H1 (cell line): Measurements from ENCODE around the gene FCRL2. TPM values are rescaled to one million over a fixed set of nuclear protein-coding genes. Genes with fewer than 3 reads are reported as not detected.

Source experiments
- CTCF ChIA-PET: fragments of 300-600 bp; sonication (Branson Sonifier 250); formaldehyde crosslinking; loops from one replicate; lab custom pipeline; 2021; ENCODE audit not compliant: partially characterized antibody; lab: Charles Lee
- POLR2A ChIA-PET: fragments of 300-600 bp; sonication (Branson Sonifier 250); formaldehyde crosslinking; loops from one replicate; lab custom pipeline; 2021; ENCODE audit warnings: inconsistent platforms; ENCODE audit not compliant: partially characterized antibody; lab: Charles Lee
- DNase-seq, 2 experiments: peaks; one replicate each; pipeline versions ENCODE4 v3.0.0 to v3.0.0-alpha.2; 2010 to 2022; ENCODE audit warnings: low spot score in 2 of 2, low read depth in 1 of 2, mixed read lengths in 1 of 2
- FAIRE-seq: peaks from 2 replicates; lab custom pipeline; 2011; peaks lifted over from hg19 to GRCh38; lab: Jason Lieb, UNC
- H2AFZ ChIP-seq: 2 replicates; pipeline ENCODE4 v1.8.1; 2012; ENCODE audit warnings: low read length, inconsistent platforms
- H2AK5ac ChIP-seq: 2 replicates; pipeline ENCODE4 v1.6.1; 2013; ENCODE audit warnings: low read depth, low read length
- H2BK120ac ChIP-seq: replicated peaks from 2 replicates; pipeline ENCODE3; 2013; ENCODE audit warnings: low read depth, low read length, inconsistent platforms
- H2BK12ac ChIP-seq: 2 replicates; pipeline ENCODE4 v1.6.1; 2013; ENCODE audit warnings: low read depth, low read length
- H2BK15ac ChIP-seq: 2 replicates; pipeline ENCODE4 v1.6.1; 2013; ENCODE audit warnings: low read length
- H2BK20ac ChIP-seq: 2 replicates; pipeline ENCODE4 v1.6.1; 2013; ENCODE audit warnings: low read length
- H2BK5ac ChIP-seq: 2 replicates; pipeline ENCODE4 v1.6.1; 2013; ENCODE audit warnings: low read depth, low read length
- H3K14ac ChIP-seq: 2 replicates; pipeline ENCODE4 v1.6.1; 2013; ENCODE audit warnings: inconsistent platforms; ENCODE audit not compliant: insufficient read length
- H3K18ac ChIP-seq: 2 replicates; pipeline ENCODE4 v1.6.1; 2013; ENCODE audit warnings: low read length; ENCODE audit errors: extremely low read depth
- H3K23ac ChIP-seq: 2 replicates; pipeline ENCODE4 v1.6.1; 2013; ENCODE audit warnings: inconsistent platforms; ENCODE audit not compliant: insufficient read length
- H3K23me2 ChIP-seq: 2 replicates; pipeline ENCODE4 v1.6.1; 2013; ENCODE audit warnings: low read depth, low read length
- H3K27ac ChIP-seq: 2 replicates; pipeline ENCODE4 v1.6.1; 2011; ENCODE audit warnings: low read depth, low read length, inconsistent platforms
- H3K27me3 ChIP-seq, 4 experiments: replicated peaks in 1 of 4; 1 replicate in 1 of 4; 2 replicates in 3 of 4; pipeline versions ENCODE4 v1.6.1 to v1.8.1; 2011 to 2013; ENCODE audit warnings: low read length in 3 of 4, mild to moderate bottlenecking in 3 of 4, inconsistent platforms in 2 of 4, mixed read lengths in 2 of 4, moderate library complexity in 1 of 4; ENCODE audit not compliant: control insufficient read depth in 3 of 4, insufficient read depth in 3 of 4; ENCODE audit errors: extremely low read depth in 1 of 4
- H3K36me3 ChIP-seq, 4 experiments: 2 replicates each; pipeline versions ENCODE4 v1.6.1 to v1.8.1; 2011 to 2013; ENCODE audit warnings: mild to moderate bottlenecking in 4 of 4, low read length in 3 of 4, moderate library complexity in 2 of 4, control low read depth in 1 of 4, inconsistent platforms in 1 of 4; ENCODE audit not compliant: insufficient read depth in 4 of 4, control insufficient read depth in 2 of 4
- H3K4ac ChIP-seq: replicated peaks from 2 replicates; pipeline ENCODE3; 2013; ENCODE audit warnings: low read length, low read depth, mixed read lengths, inconsistent platforms; ENCODE audit not compliant: insufficient read length
- H3K4me1 ChIP-seq, 4 experiments: replicated peaks in 1 of 4; 1 replicate in 1 of 4; 2 replicates in 3 of 4; pipeline versions ENCODE4 v1.6.1 to v1.8.1; 2011 to 2013; ENCODE audit warnings: low read length in 3 of 4, inconsistent platforms in 2 of 4, mixed read lengths in 1 of 4; ENCODE audit not compliant: insufficient read depth in 4 of 4, control insufficient read depth in 3 of 4
- H3K4me2 ChIP-seq, 2 experiments: 2 replicates each; pipeline versions ENCODE4 v1.6.1 to v1.8.1; 2011 to 2013; ENCODE audit warnings: low read depth in 2 of 2, low read length in 2 of 2, control low read depth in 1 of 2, inconsistent platforms in 1 of 2, mild to moderate bottlenecking in 1 of 2; ENCODE audit not compliant: insufficient read depth in 1 of 2
- H3K4me3 ChIP-seq, 4 experiments: fragments of 200-600, 300-600 bp in 1 of 4; sonication (generic), shearing (Covaris generic), sonication (Bioruptor Twin) in 1 of 4; 2 replicates each; pipeline versions ENCODE4 v1.5.1 to v1.8.1; 2011 to 2016; ENCODE audit warnings: low read length in 4 of 4, low read depth in 3 of 4, control low read depth in 2 of 4, inconsistent platforms in 2 of 4, mild to moderate bottlenecking in 2 of 4, mixed read lengths in 1 of 4, moderate library complexity in 1 of 4; ENCODE audit not compliant: insufficient read depth in 2 of 4; ENCODE audit errors: extremely low read depth in 1 of 4
- H3K56ac ChIP-seq: replicated peaks from 2 replicates; pipeline ENCODE3; 2013; ENCODE audit warnings: low read depth, mild to moderate bottlenecking, mixed read lengths, low read length, inconsistent platforms; ENCODE audit not compliant: insufficient read length
- H3K79me1 ChIP-seq: 2 replicates; pipeline ENCODE4 v1.6.1; 2013; ENCODE audit warnings: low read depth, low read length, control low read depth
- H3K79me2 ChIP-seq, 2 experiments: 2 replicates each; pipeline versions ENCODE4 v1.6.1 to v1.8.1; 2012 to 2013; ENCODE audit warnings: low read length in 2 of 2, mild to moderate bottlenecking in 2 of 2, inconsistent platforms in 1 of 2; ENCODE audit not compliant: insufficient read depth in 2 of 2, control insufficient read depth in 1 of 2
- H3K9ac ChIP-seq, 4 experiments: replicated peaks in 1 of 4; 1 replicate in 1 of 4; 2 replicates in 3 of 4; pipeline versions ENCODE4 v1.6.1 to v1.8.1; 2011 to 2013; ENCODE audit warnings: low read depth in 3 of 4, low read length in 3 of 4, control low read depth in 2 of 4, mild to moderate bottlenecking in 2 of 4, moderate library complexity in 2 of 4, inconsistent platforms in 1 of 4; ENCODE audit errors: extremely low read depth in 1 of 4
- H3K9me3 ChIP-seq, 2 experiments: 2 replicates each; pipeline versions ENCODE4 v1.6.1 to v1.8.1; 2012 to 2013; ENCODE audit warnings: mild to moderate bottlenecking in 2 of 2, moderate library complexity in 2 of 2, control low read depth in 1 of 2, inconsistent platforms in 1 of 2, low read depth in 1 of 2, low read length in 1 of 2, mixed read lengths in 1 of 2; ENCODE audit not compliant: insufficient read depth in 2 of 2
- H4K20me1 ChIP-seq, 2 experiments: replicated peaks in 1 of 2; 2 replicates each; pipeline versions ENCODE3 to v1.8.1; 2011 to 2013; ENCODE audit warnings: inconsistent platforms in 2 of 2, low read length in 2 of 2, mild to moderate bottlenecking in 1 of 2; ENCODE audit not compliant: insufficient read depth in 2 of 2, control insufficient read depth in 1 of 2
- H4K5ac ChIP-seq: 2 replicates; pipeline ENCODE4 v1.6.1; 2013; ENCODE audit warnings: low read length, low read depth, mixed read lengths, inconsistent platforms; ENCODE audit not compliant: insufficient read length
- H4K8ac ChIP-seq: 2 replicates; pipeline ENCODE4 v1.8.0; 2013; ENCODE audit warnings: mild to moderate bottlenecking, moderate library complexity, low read length, inconsistent platforms; ENCODE audit not compliant: insufficient read depth; ENCODE audit errors: extremely low read depth
- H4K91ac ChIP-seq: replicated peaks from 2 replicates; pipeline ENCODE3; 2013; ENCODE audit warnings: low read length, mixed read lengths, inconsistent platforms; ENCODE audit not compliant: insufficient read length
- ATF3 ChIP-seq: IDR thresholded peaks from 2 replicates; pipeline ENCODE4 v1.6.1; 2011; ENCODE audit warnings: low read depth, mild to moderate bottlenecking, low read length; ENCODE audit not compliant: insufficient read depth
- BCL11A ChIP-seq, 2 experiments: IDR thresholded peaks; one replicate each; pipeline ENCODE4 v1.6.1; 2011; ENCODE audit warnings: low read depth in 2 of 2, low read length in 2 of 2, mild to moderate bottlenecking in 2 of 2
- HDAC2 ChIP-seq, 2 experiments: fragments of 300-600 bp in 1 of 2; sonication (generic) in 1 of 2; IDR thresholded peaks; 2 replicates each; pipeline ENCODE4 v1.6.1; 2011 to 2012; ENCODE audit warnings: low read depth in 2 of 2, low read length in 2 of 2, mild to moderate bottlenecking in 2 of 2, moderate library complexity in 2 of 2, borderline replicate concordance in 1 of 2, inconsistent platforms in 1 of 2
- HDAC6 ChIP-seq: IDR thresholded peaks from one replicate; pipeline ENCODE4 v1.7.1; 2012; ENCODE audit warnings: low read depth, mild to moderate bottlenecking, inconsistent platforms, low read length, moderate library complexity
- MAFK ChIP-seq: IDR thresholded peaks from 2 replicates; pipeline ENCODE4 v1.6.1; 2012; ENCODE audit warnings: low read depth, mild to moderate bottlenecking, improper control_type of control experiment, low read length
- RNF2 ChIP-seq: fragments of 200-900, 300-1000 bp; sonication (generic); IDR thresholded peaks from 2 replicates; pipeline ENCODE4 v1.7.1; 2016; ENCODE audit warnings: borderline replicate concordance, low read depth, mild to moderate bottlenecking, antibody characterized with exemption, low read length; ENCODE audit not compliant: poor library complexity, severe bottlenecking; ENCODE audit errors: missing control alignments
- RXRA ChIP-seq: IDR thresholded peaks from 2 replicates; pipeline ENCODE4 v1.6.1; 2011; ENCODE audit warnings: low read depth, mild to moderate bottlenecking, low read length, moderate library complexity; ENCODE audit not compliant: insufficient read depth
- SIN3A ChIP-seq, 2 experiments: IDR thresholded peaks in 1 of 2; conservative IDR thresholded peaks in 1 of 2; 2 replicates each; pipeline ENCODE4 v1.6.1; 2011 to 2012; ENCODE audit warnings: low read length in 2 of 2, improper control_type of control experiment in 1 of 2, low read depth in 1 of 2, mild to moderate bottlenecking in 1 of 2
- SP4 ChIP-seq: IDR thresholded peaks from 2 replicates; pipeline ENCODE4 v1.6.1; 2012; ENCODE audit warnings: low read length, inconsistent platforms
- SRF ChIP-seq: IDR thresholded peaks from 2 replicates; pipeline ENCODE4 v1.6.1; 2011; ENCODE audit warnings: mild to moderate bottlenecking, low read depth, low read length, moderate library complexity
- ZNF274 ChIP-seq: IDR thresholded peaks from 2 replicates; pipeline ENCODE4 v1.7.0; 2012; ENCODE audit warnings: low read length, borderline replicate concordance; ENCODE audit errors: extremely low read depth
- WGBS, 2 experiments: shearing (Covaris generic) in 1 of 2; methylation state at CpG; one replicate each; pipeline versions ENCODE4 v1.1.6 to v1.1.7; 2013 to 2015; ENCODE audit warnings: low lambda C conversion rate in 2 of 2, mixed read lengths in 2 of 2, inconsistent platforms in 1 of 2, low coverage in 1 of 2, missing lambda C conversion rate in 1 of 2; ENCODE audit not compliant: insufficient replicate concordance in 2 of 2, insufficient coverage in 1 of 2, insufficient read length in 1 of 2; ENCODE audit errors: extremely low coverage in 1 of 2, missing lambda C conversion rate in 1 of 2; 5-methylcytosine and 5-hydroxymethylcytosine counted together
- polyA plus RNA-seq, 7 experiments: library from polyadenylated mRNA; depleted of rRNA in 3 of 7; stranded (reverse) in 5 of 7; unstranded in 2 of 7; fragments of >200 nt in 5 of 7; fragments of 200-250 nt in 2 of 7; gene quantifications; 1 replicate in 5 of 7; 2 replicates in 1 of 7; 4 replicates in 1 of 7; pipeline versions ENCODE4 v1.2.1 to v1.2.3, GENCODE V29; 2011 to 2013; ENCODE audit warnings: missing spikeins in 2 of 7, mixed read lengths in 2 of 7
- total RNA-seq: library from RNA; stranded (reverse); fragmentation: NEBNext Ultra II Directional; extraction: Animal tissue kit (Norgen Biotek cat#: 25700); gene quantifications from 2 replicates; pipeline ENCODE4 v1.2.1, GENCODE V29; 2021

Gene FCRL2
- total and polyA plus RNA-seq, 2 of the 8 experiments (the other 6 are each of a cell fraction or from before 2014, with no cell fraction given) = not detected

- H2AK5ac ChIP-seq = no peak overlapping the region
- no peaks in the 10 kb centered on the region for H4K20me1 ChIP-seq
- H2BK5ac ChIP-seq = no peak overlapping the region
- H3K27ac ChIP-seq = no peak overlapping the region
- DNase-seq = no peak
- H3K56ac ChIP-seq = no peak overlapping the region
- no peak overlapping the region for H4K91ac ChIP-seq
- no peaks in the 10 kb centered on the region for H3K36me3 ChIP-seq
- no peak overlapping the region for H2BK15ac ChIP-seq
- ChIA-PET POLR2A (no interaction called here), CTCF (interaction anchor here (0.8 to 3.2 kb wide), 2 partner anchors 14 to 205 kb away, joined by 3 to 20 read pairs; no protein-coding TSS in a partner anchor)
- no peak overlapping the region for H2AFZ ChIP-seq
- no peak overlapping the region for H3K18ac ChIP-seq
- H3K9me3 ChIP-seq = no peaks in the 10 kb centered on the region
- no peak overlapping the region for H4K8ac ChIP-seq
- H3K27me3 ChIP-seq = no peaks in the 10 kb centered on the region
- H4K5ac ChIP-seq = no peak overlapping the region
- H3K79me1 ChIP-seq = no peaks in the 10 kb centered on the region
- no peaks in the 10 kb centered on the region for H3K23me2 ChIP-seq
- no peak overlapping the region for H2BK12ac ChIP-seq
- FAIRE-seq = no peak
- H3K14ac ChIP-seq = no peak overlapping the region
- no peak overlapping the region for H3K23ac ChIP-seq
- 69% methylated on average over 1 of the region's 1 CpG; no CpG with 5 or more reads in 1 of the 2 experiments for WGBS, 2 experiments
- no peak for TF ChIP-seq RXRA
- TF ChIP-seq SRF = no peak
- TF ChIP-seq BCL11A (IDR thresholded peaks at IDR 0.05; ENCODE audit: low read depth in 2 of 2, low read length in 2 of 2) = no peak
- no peak for TF ChIP-seq ZNF274
- TF ChIP-seq HDAC2 (IDR thresholded peaks at IDR 0.05; ENCODE audit: borderline replicate concordance in 1 of 2, low read depth in 2 of 2, low read length in 2 of 2) = no peak
- no peak for TF ChIP-seq RNF2
- no peak for TF ChIP-seq ATF3
- no peak for TF ChIP-seq HDAC6
- no peak for TF ChIP-seq MAFK
- TF ChIP-seq SP4 = no peak
- no peak for TF ChIP-seq SIN3A (conservative IDR thresholded peaks at IDR 0.05 in 1 of 2, IDR thresholded peaks at IDR 0.05 in 1 of 2; ENCODE audit: low read depth in 1 of 2, low read length in 2 of 2)
- TF ChIP-seq, all 59 proteins: peak for 0
- Histone ChIP-seq H3K9ac (no peak overlapping the region), H3K4me2 (no peak overlapping the region), H3K4ac (no peak overlapping the region), H3K79me2 (no peaks in the 10 kb centered on the region), H2BK120ac (no peak overlapping the region), H3K4me3 (no peak overlapping the region), H2BK20ac (no peak overlapping the region), H3K4me1 (no peaks in the 10 kb centered on the region)
Observed at GRCh38 chr1:157785248-157785647, 8.3 kb upstream of the FCRL2 start.
